H1 (cell line): ENCODE data around the gene CMTM1. TPM values are rescaled to one million over a fixed set of nuclear protein-coding genes. Genes with fewer than 3 reads are reported as not detected.

Experiments
- CHD1 ChIP-seq: IDR thresholded peaks from 2 replicates; pipeline ENCODE4 v1.6.1; 2012; ENCODE audit warnings: low read depth, low read length, improper control_type of control experiment
- GABPA ChIP-seq: IDR thresholded peaks from 2 replicates; pipeline ENCODE4 v1.6.1; 2011; ENCODE audit warnings: mild to moderate bottlenecking, low read length, moderate library complexity, borderline replicate concordance; ENCODE audit not compliant: insufficient read depth
- HDAC2 ChIP-seq, 2 experiments: fragments of 300-600 bp in 1 of 2; sonication (generic) in 1 of 2; IDR thresholded peaks; 2 replicates each; pipeline ENCODE4 v1.6.1; 2011 to 2012; ENCODE audit warnings: low read depth in 2 of 2, low read length in 2 of 2, mild to moderate bottlenecking in 2 of 2, moderate library complexity in 2 of 2, borderline replicate concordance in 1 of 2, inconsistent platforms in 1 of 2
- JUN ChIP-seq: IDR thresholded peaks from 2 replicates; pipeline ENCODE4 v1.6.1; 2011; ENCODE audit warnings: low read depth, mild to moderate bottlenecking, improper control_type of control experiment, low read length
- KDM4A ChIP-seq: IDR thresholded peaks from one replicate; pipeline ENCODE4 v1.7.1; 2012; ENCODE audit warnings: low read depth, mild to moderate bottlenecking, moderate library complexity, low read length, inconsistent platforms; ENCODE audit not compliant: severe bottlenecking
- RFX5 ChIP-seq: IDR thresholded peaks from 2 replicates; pipeline ENCODE4 v1.6.1; 2011; ENCODE audit warnings: low read depth, low read length, improper control_type of control experiment, borderline replicate concordance
- SP1 ChIP-seq: IDR thresholded peaks from 2 replicates; pipeline ENCODE4 v1.6.1; 2011; ENCODE audit warnings: low read depth, low read length
- SRF ChIP-seq: IDR thresholded peaks from 2 replicates; pipeline ENCODE4 v1.6.1; 2011; ENCODE audit warnings: mild to moderate bottlenecking, low read depth, low read length, moderate library complexity
- ZNF274 ChIP-seq: IDR thresholded peaks from 2 replicates; pipeline ENCODE4 v1.7.0; 2012; ENCODE audit warnings: low read length, borderline replicate concordance; ENCODE audit errors: extremely low read depth
- polyA plus RNA-seq, 7 experiments: library from polyadenylated mRNA; depleted of rRNA in 3 of 7; stranded (reverse) in 5 of 7; unstranded in 2 of 7; fragments of >200 nt in 5 of 7; fragments of 200-250 nt in 2 of 7; gene quantifications; 1 replicate in 5 of 7; 2 replicates in 1 of 7; 4 replicates in 1 of 7; pipeline versions ENCODE4 v1.2.1 to v1.2.3, GENCODE V29; 2011 to 2013; ENCODE audit warnings: missing spikeins in 2 of 7, mixed read lengths in 2 of 7
- total RNA-seq: library from RNA; stranded (reverse); fragmentation: NEBNext Ultra II Directional; extraction: Animal tissue kit (Norgen Biotek cat#: 25700); gene quantifications from 2 replicates; pipeline ENCODE4 v1.2.1, GENCODE V29; 2021
- TF ChIP-seq, protein P1 (sequence below): fragments of 300-600 bp; sonication (generic); IDR thresholded peaks from 2 replicates; pipeline ENCODE4 v1.7.1; 2012; ENCODE audit warnings: low read length, moderate library complexity, mild to moderate bottlenecking, inconsistent platforms; ENCODE audit not compliant: insufficient replicate concordance

The CMTM1 gene
- total and polyA plus RNA-seq, 2 of the 8 experiments (the other 6 are each of a cell fraction or from before 2014, with no cell fraction given): 1.2 to 2.0 TPM

DNA sequence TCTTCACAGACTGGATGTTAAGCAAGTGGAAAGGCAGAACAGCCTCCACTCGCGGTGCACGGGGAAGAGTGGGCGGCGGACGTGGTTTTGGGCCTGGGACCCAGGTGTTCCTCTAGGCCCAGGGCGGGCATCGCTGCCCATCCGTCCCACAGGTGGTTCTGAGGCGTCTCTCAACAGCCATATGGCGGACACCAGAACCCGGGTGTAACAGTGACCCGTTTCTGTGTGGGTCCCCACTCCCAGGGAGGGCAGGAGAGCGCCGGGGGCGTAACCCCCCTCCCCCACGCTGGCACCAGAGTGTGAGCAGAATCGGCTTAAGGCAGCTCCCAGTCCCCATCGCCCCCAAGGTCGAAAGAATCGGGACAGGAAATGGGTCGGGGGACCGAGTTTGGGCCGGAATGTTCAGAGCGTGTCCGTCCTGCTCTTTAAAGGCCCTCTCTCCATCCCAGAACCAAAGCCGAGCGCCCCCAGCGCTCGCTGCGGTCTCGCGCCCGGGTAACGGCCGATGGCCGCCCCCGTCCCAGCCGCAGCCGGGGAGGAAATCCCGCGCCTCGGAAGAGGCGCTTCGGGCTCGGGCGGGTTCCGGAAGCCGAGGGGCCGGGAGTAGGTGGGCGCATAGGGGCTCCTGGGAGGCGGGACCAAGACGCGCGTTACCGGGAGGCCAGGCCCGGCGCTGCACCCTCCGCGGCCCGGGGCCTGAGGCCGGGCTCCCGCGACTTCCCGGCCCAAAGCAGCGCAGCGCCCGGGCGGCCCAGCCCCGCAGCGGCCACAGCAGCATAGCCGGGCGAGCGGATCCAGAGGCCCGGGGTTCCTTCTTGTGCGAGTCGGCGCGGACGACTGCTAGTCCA is 16.7 kb upstream of the CMTM1 start, which contains the start of gene TK2 (continued):
- no peak for TF ChIP-seq CHD1
- no peak for TF ChIP-seq SRF
- no peak for TF ChIP-seq HDAC2 (IDR thresholded peaks at IDR 0.05; ENCODE audit: borderline replicate concordance in 1 of 2, low read depth in 2 of 2, low read length in 2 of 2)
- TF ChIP-seq ZNF274: no peak
- TF ChIP-seq KDM4A: peak; percentile 78
- TF ChIP-seq GABPA: no peak
- TF ChIP-seq, protein P1, sequence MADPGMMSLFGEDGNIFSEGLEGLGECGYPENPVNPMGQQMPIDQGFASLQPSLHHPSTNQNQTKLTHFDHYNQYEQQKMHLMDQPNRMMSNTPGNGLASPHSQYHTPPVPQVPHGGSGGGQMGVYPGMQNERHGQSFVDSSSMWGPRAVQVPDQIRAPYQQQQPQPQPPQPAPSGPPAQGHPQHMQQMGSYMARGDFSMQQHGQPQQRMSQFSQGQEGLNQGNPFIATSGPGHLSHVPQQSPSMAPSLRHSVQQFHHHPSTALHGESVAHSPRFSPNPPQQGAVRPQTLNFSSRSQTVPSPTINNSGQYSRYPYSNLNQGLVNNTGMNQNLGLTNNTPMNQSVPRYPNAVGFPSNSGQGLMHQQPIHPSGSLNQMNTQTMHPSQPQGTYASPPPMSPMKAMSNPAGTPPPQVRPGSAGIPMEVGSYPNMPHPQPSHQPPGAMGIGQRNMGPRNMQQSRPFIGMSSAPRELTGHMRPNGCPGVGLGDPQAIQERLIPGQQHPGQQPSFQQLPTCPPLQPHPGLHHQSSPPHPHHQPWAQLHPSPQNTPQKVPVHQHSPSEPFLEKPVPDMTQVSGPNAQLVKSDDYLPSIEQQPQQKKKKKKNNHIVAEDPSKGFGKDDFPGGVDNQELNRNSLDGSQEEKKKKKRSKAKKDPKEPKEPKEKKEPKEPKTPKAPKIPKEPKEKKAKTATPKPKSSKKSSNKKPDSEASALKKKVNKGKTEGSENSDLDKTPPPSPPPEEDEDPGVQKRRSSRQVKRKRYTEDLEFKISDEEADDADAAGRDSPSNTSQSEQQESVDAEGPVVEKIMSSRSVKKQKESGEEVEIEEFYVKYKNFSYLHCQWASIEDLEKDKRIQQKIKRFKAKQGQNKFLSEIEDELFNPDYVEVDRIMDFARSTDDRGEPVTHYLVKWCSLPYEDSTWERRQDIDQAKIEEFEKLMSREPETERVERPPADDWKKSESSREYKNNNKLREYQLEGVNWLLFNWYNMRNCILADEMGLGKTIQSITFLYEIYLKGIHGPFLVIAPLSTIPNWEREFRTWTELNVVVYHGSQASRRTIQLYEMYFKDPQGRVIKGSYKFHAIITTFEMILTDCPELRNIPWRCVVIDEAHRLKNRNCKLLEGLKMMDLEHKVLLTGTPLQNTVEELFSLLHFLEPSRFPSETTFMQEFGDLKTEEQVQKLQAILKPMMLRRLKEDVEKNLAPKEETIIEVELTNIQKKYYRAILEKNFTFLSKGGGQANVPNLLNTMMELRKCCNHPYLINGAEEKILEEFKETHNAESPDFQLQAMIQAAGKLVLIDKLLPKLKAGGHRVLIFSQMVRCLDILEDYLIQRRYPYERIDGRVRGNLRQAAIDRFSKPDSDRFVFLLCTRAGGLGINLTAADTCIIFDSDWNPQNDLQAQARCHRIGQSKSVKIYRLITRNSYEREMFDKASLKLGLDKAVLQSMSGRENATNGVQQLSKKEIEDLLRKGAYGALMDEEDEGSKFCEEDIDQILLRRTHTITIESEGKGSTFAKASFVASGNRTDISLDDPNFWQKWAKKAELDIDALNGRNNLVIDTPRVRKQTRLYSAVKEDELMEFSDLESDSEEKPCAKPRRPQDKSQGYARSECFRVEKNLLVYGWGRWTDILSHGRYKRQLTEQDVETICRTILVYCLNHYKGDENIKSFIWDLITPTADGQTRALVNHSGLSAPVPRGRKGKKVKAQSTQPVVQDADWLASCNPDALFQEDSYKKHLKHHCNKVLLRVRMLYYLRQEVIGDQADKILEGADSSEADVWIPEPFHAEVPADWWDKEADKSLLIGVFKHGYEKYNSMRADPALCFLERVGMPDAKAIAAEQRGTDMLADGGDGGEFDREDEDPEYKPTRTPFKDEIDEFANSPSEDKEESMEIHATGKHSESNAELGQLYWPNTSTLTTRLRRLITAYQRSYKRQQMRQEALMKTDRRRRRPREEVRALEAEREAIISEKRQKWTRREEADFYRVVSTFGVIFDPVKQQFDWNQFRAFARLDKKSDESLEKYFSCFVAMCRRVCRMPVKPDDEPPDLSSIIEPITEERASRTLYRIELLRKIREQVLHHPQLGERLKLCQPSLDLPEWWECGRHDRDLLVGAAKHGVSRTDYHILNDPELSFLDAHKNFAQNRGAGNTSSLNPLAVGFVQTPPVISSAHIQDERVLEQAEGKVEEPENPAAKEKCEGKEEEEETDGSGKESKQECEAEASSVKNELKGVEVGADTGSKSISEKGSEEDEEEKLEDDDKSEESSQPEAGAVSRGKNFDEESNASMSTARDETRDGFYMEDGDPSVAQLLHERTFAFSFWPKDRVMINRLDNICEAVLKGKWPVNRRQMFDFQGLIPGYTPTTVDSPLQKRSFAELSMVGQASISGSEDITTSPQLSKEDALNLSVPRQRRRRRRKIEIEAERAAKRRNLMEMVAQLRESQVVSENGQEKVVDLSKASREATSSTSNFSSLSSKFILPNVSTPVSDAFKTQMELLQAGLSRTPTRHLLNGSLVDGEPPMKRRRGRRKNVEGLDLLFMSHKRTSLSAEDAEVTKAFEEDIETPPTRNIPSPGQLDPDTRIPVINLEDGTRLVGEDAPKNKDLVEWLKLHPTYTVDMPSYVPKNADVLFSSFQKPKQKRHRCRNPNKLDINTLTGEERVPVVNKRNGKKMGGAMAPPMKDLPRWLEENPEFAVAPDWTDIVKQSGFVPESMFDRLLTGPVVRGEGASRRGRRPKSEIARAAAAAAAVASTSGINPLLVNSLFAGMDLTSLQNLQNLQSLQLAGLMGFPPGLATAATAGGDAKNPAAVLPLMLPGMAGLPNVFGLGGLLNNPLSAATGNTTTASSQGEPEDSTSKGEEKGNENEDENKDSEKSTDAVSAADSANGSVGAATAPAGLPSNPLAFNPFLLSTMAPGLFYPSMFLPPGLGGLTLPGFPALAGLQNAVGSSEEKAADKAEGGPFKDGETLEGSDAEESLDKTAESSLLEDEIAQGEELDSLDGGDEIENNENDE: no peak
- no peak for TF ChIP-seq SP1
- TF ChIP-seq RFX5: no peak
- no peak for TF ChIP-seq JUN
